GM18858 (cell line): ENCODE results near the gene MAP3K15.

ENCODE experiments used
- ATAC-seq: cut with Tn5 transposase; IDR thresholded peaks from one replicate; pipeline ENCODE4 v1.9.1; 2021; ENCODE audit not compliant: unreplicated experiment

MAP3K15 gene

GRCh38 chrX:19514791-19515614 is at the start of gene MAP3K15:
Gene MAP3K15, minus strand, starts transcription at chrX:19515508. Its CDS starts 247 bp downstream, at chrX:19515261.
- no peak for ATAC-seq

- no peak for ATAC-seq
Observed at GRCh38 chrX:19564606-19565005, 49.3 kb upstream of the MAP3K15 start.

GRCh38 chrX:19563746-19564145 is 48.4 kb upstream of the MAP3K15 start:
- ATAC-seq = peak; percentile 10

GRCh38 chrX:19563327-19563726 is 48.0 kb upstream of the MAP3K15 start:
- ATAC-seq = peak; percentile 55

- ATAC-seq = no peak
Observed at GRCh38 chrX:19560611-19561010, 45.3 kb upstream of the MAP3K15 start.

GRCh38 chrX:19557822-19558221 is 42.5 kb upstream of the MAP3K15 start:
- ATAC-seq = no peak

GRCh38 chrX:19556202-19556601 is 40.9 kb upstream of the MAP3K15 start:
- ATAC-seq = no peak

GRCh38 chrX:19555683-19556082 is 40.4 kb upstream of the MAP3K15 start:
- no peak for ATAC-seq

GRCh38 chrX:19555236-19555635 is 39.9 kb upstream of the MAP3K15 start:
- no peak for ATAC-seq

- no peak for ATAC-seq
Observed at GRCh38 chrX:19554786-19555185, 39.5 kb upstream of the MAP3K15 start.

- ATAC-seq = no peak
Observed at GRCh38 chrX:19552793-19553192, 37.5 kb upstream of the MAP3K15 start.

GRCh38 chrX:19549838-19550237 is 34.5 kb upstream of the MAP3K15 start:
- ATAC-seq = no peak

GRCh38 chrX:19548934-19549333 is 33.6 kb upstream of the MAP3K15 start:
- ATAC-seq = no peak

- ATAC-seq = no peak
Observed at GRCh38 chrX:19548279-19548678, 33.0 kb upstream of the MAP3K15 start.

GRCh38 chrX:19545651-19546050 is 30.3 kb upstream of the MAP3K15 start:
- ATAC-seq = no peak

- no peak for ATAC-seq
Observed at GRCh38 chrX:19544693-19545305, 29.5 kb upstream of the MAP3K15 start.

- ATAC-seq = no peak
Observed at GRCh38 chrX:19543951-19544381, 28.7 kb upstream of the MAP3K15 start.

- no peak for ATAC-seq
Observed at GRCh38 chrX:19543020-19543715, 27.9 kb upstream of the MAP3K15 start.

- ATAC-seq = no peak
Observed at GRCh38 chrX:19541931-19542330, 26.6 kb upstream of the MAP3K15 start.

- ATAC-seq = no peak
Observed at GRCh38 chrX:19541196-19541595, 25.9 kb upstream of the MAP3K15 start.

GRCh38 chrX:19540076-19540475 is 24.8 kb upstream of the MAP3K15 start:
- no peak for ATAC-seq

- no peak for ATAC-seq
Observed at GRCh38 chrX:19539665-19540064, 24.4 kb upstream of the MAP3K15 start.
